Fibroblast of mammary gland (primary cell): ENCODE results near the gene RRAS2.

Experiments used
- DNase-seq: peaks from one replicate; pipeline ENCODE4 v3.0.0-alpha.2; 2010; ENCODE audit warnings: low read depth
- H3K4me3 ChIP-seq: 2 replicates; pipeline ENCODE4 v1.5.1; 2011; ENCODE audit warnings: low read depth, mild to moderate bottlenecking, low read length, moderate library complexity; ENCODE audit not compliant: control insufficient read depth
- TF ChIP-seq, protein P1 (sequence below): conservative IDR thresholded peaks from 2 replicates; pipeline ENCODE4 v1.5.1; 2011; ENCODE audit warnings: low read depth, low read length, inconsistent platforms; ENCODE audit not compliant: control insufficient read depth, insufficient read depth

RRAS2 gene

DNA sequence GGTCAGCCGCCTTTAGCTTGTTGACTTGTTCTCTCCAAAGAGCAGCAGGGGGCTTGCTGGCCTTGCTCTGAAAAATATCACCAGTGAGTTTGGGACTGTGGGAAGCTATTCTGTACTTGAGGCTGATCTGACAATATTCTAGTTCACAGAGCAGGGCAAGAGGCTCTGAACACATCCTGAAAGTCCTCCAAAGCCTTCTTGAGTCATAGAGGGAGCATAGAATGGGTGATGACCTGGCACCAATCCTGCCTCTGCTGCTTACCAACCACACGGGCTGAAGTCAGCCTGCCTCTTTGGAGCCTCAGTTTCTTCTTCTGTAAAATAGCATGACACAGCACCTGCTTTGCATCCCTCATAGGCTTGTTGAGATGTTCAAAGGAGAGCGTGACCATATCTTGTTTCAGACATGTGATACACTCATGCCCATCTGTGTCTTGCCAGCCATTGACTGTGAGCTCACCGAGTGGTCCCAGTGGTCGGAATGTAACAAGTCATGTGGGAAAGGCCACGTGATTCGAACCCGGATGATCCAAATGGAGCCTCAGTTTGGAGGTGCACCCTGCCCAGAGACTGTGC, 96.6 kb downstream of the RRAS2 start:
- peak; percentile 28 for DNase-seq
- no peak overlapping the region for H3K4me3 ChIP-seq
- TF ChIP-seq, protein P1, sequence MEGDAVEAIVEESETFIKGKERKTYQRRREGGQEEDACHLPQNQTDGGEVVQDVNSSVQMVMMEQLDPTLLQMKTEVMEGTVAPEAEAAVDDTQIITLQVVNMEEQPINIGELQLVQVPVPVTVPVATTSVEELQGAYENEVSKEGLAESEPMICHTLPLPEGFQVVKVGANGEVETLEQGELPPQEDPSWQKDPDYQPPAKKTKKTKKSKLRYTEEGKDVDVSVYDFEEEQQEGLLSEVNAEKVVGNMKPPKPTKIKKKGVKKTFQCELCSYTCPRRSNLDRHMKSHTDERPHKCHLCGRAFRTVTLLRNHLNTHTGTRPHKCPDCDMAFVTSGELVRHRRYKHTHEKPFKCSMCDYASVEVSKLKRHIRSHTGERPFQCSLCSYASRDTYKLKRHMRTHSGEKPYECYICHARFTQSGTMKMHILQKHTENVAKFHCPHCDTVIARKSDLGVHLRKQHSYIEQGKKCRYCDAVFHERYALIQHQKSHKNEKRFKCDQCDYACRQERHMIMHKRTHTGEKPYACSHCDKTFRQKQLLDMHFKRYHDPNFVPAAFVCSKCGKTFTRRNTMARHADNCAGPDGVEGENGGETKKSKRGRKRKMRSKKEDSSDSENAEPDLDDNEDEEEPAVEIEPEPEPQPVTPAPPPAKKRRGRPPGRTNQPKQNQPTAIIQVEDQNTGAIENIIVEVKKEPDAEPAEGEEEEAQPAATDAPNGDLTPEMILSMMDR: no peak

DNA sequence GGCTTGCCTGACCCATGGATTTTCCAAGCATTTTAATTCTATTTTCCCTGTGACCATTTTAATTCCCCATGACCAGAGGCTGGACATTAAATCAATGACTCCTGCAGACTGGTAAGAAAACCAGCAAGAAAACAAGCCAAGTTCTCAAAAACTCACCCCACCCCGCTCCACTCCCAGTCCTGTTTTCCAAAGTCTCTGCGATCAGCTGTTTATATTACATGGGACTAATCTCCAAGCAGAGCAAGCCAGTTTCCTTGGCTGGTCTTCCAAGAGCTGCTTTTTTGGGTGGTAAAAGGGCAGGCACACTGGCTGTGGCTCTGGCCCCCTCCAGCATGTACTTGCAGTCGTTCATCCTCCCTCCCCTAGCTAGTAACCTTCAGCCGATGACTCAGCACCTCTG, 97.9 kb downstream of the RRAS2 start:
- DNase-seq: no peak
- TF ChIP-seq, protein P1: no peak
- H3K4me3 ChIP-seq: no peak overlapping the region

DNA sequence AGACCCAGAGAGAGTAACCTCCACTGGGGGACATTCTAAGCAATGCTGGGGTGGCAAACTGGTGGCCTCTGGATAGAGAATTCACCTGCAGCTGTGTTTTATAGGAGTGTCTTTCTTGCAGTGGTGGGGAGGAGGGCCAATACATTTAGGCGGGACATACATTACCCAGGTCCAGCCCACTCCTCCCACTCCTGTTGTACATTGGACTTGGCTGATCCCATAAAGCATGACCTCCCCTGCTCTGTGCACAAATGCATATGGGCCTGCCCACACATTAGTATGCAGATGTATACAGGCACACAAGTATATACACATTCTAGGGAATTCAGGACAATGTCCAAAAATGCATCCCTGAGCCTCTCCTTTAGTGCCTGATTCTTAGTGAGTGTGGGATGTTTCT, 99.1 kb downstream of the RRAS2 start:
- TF ChIP-seq, protein P1: no peak

DNA sequence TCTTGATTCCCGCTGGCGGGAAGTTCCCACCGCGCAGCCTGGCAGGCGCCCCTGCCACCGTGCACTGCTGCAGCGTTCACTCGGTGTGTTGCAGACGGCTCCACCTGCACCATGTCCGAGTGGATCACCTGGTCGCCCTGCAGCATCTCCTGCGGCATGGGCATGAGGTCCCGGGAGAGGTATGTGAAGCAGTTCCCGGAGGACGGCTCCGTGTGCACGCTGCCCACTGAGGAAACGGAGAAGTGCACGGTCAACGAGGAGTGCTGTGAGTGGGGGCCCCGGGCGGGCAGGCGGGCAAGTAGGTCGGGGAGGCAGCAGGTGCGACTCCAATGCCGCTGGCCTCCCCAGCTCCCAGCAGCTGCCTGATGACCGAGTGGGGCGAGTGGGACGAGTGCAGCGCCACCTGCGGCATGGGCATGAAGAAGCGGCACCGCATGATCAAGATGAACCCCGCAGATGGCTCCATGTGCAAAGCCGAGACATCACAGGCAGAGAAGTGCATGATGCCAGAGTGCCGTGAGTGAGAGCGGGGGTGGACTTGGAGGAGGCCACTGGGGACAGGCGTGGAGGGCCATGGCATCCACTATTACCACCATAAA, 99.7 kb downstream of the RRAS2 start:
- H3K4me3 ChIP-seq: no peak overlapping the region
- TF ChIP-seq, protein P1: no peak
- no peak for DNase-seq

More for the DNA sequence above, 99.1 kb downstream of the RRAS2 start:
- DNase-seq: no peak
- no peak overlapping the region for H3K4me3 ChIP-seq

DNA sequence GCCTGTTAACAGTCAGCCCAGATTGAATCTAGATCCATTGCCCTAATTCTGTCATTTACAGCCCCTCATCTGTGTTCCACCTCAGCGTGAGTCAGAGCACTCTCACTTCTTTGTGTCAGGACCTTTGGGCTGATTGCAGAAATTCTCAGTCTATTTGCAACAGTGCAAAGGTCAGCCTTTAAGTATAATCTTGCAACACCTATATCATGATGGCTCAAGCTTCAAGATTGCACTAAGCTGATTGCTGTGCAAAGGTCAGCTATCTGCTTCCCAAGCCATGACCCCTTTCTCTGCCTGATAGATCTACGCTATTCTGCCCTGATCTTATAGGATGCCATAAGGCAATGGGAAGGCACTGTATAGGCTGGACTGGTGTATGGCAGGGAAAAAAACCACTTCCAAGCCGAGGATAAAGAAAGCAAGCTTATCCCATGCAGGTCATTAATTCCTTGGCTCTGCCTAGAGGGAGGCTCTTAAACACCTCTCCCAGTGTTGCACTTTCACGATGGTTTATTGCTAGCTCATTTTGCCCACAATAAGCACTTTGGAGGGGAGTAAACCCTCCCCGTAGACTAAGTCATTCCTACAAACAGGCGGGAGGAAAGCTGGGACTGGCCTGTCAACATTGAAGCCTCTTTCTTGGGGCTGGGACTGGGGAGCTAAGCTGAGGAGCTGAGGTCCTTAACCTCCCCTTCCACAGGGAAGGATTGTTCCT, 100.6 kb downstream of the RRAS2 start:
- TF ChIP-seq, protein P1: no peak
- DNase-seq: peak; percentile 88
- no peak overlapping the region for H3K4me3 ChIP-seq

DNA sequence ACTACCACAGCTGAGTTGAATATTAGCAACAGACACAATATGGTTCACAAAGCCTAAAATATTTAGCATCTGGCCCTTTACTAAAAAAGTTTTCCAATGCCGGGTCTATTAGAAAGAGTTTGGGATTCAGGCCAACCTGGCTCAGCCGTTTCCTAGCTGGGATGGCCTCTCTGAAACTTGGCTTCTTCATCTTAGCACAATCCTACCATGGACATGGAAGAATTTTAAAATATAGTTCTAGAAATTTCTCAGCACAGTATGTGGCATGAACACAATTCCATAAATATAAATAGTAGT, 103.8 kb downstream of the RRAS2 start:
- no peak overlapping the region for H3K4me3 ChIP-seq
- DNase-seq: no peak
- TF ChIP-seq, protein P1: no peak
